CD14-positive monocyte (primary cell): ENCODE results near the gene CD46. TPM values are rescaled to one million over a fixed set of nuclear protein-coding genes. Genes with fewer than 3 reads are reported as not detected.

Experiments used
- DNase-seq, 3 donors: peaks; one replicate each; pipeline ENCODE4 v3.0.0-alpha.2; 2011 to 2022
- H2AFZ ChIP-seq: 2 replicates; pipeline ENCODE4 v1.6.0; 2012; ENCODE audit warnings: mild to moderate bottlenecking, low read depth, low read length, inconsistent platforms; ENCODE audit not compliant: insufficient read depth, poor library complexity, severe bottlenecking
- H3K27ac ChIP-seq, 2 donors: 1 replicate in 1 of 2; 2 replicates in 1 of 2; pipeline ENCODE4 v1.5.1; 2012 to 2013; ENCODE audit warnings: low read length in 2 of 2, control low read depth in 1 of 2, inconsistent platforms in 1 of 2, low read depth in 1 of 2, mild to moderate bottlenecking in 1 of 2
- H3K27me3 ChIP-seq, 2 donors: one replicate each; pipeline versions ENCODE4 v1.6.0 to v1.6.1; 2011 to 2013; ENCODE audit warnings: low read length in 2 of 2; ENCODE audit not compliant: control insufficient read depth in 2 of 2, insufficient read depth in 2 of 2
- H3K36me3 ChIP-seq, 2 donors: replicated peaks in 1 of 2; 1 replicate in 1 of 2; 2 replicates in 1 of 2; pipeline versions ENCODE4 v1.5.1 to v1.6.1; 2012 to 2013; ENCODE audit warnings: low read length in 2 of 2, control low read depth in 1 of 2, inconsistent platforms in 1 of 2, mild to moderate bottlenecking in 1 of 2; ENCODE audit not compliant: insufficient read depth in 2 of 2, control insufficient read depth in 1 of 2
- H3K4me1 ChIP-seq, 2 donors: 1 replicate in 1 of 2; 2 replicates in 1 of 2; pipeline versions ENCODE4 v1.5.1 to v1.6.1; 2012 to 2013; ENCODE audit warnings: low read length in 2 of 2, control low read depth in 1 of 2, inconsistent platforms in 1 of 2, mild to moderate bottlenecking in 1 of 2, moderate library complexity in 1 of 2; ENCODE audit not compliant: insufficient read depth in 2 of 2, control insufficient read depth in 1 of 2
- H3K4me2 ChIP-seq: replicated peaks from 2 replicates; pipeline ENCODE3; 2012; ENCODE audit warnings: low read length, moderate library complexity, mild to moderate bottlenecking; ENCODE audit not compliant: poor library complexity, severe bottlenecking; ENCODE audit errors: extremely low read depth
- H3K4me3 ChIP-seq, 3 experiments: fragments of 200-600 bp in 1 of 3; sonication (generic) in 1 of 3; replicated peaks in 1 of 3; 1 replicate in 2 of 3; 2 replicates in 1 of 3; pipeline ENCODE4 v1.5.1; 2011 to 2013; ENCODE audit warnings: low read length in 3 of 3, mild to moderate bottlenecking in 3 of 3, control low read depth in 2 of 3, low read depth in 2 of 3, inconsistent platforms in 1 of 3, moderate library complexity in 1 of 3
- H3K79me2 ChIP-seq: 2 replicates; pipeline ENCODE4 v1.6.0; 2012; ENCODE audit warnings: mild to moderate bottlenecking, control low read depth, inconsistent platforms, low read length, moderate library complexity; ENCODE audit not compliant: insufficient read depth
- H3K9ac ChIP-seq: 2 replicates; pipeline ENCODE4 v1.6.0; 2017; ENCODE audit warnings: low read length, mild to moderate bottlenecking; ENCODE audit not compliant: insufficient read depth, poor library complexity, severe bottlenecking
- H3K9me3 ChIP-seq, 2 donors: replicated peaks in 1 of 2; 1 replicate in 1 of 2; 2 replicates in 1 of 2; pipeline versions ENCODE4 v1.5.1 to v1.6.1; 2012 to 2013; ENCODE audit warnings: low read length in 2 of 2, control low read depth in 1 of 2; ENCODE audit not compliant: control insufficient read depth in 1 of 2, insufficient read depth in 1 of 2
- H4K20me1 ChIP-seq: 2 replicates; pipeline ENCODE4 v1.6.0; 2012; ENCODE audit warnings: mild to moderate bottlenecking, low read length, control low read depth, moderate library complexity; ENCODE audit not compliant: insufficient read depth
- H3K27ac Mint-ChIP-seq, 7 donors: one replicate each; pipeline ENCODE4 v1.8.0; 2020; ENCODE audit warnings: mild to moderate bottlenecking in 7 of 7, mixed read lengths in 7 of 7, moderate library complexity in 6 of 7, inconsistent platforms in 2 of 7
- H3K27me3 Mint-ChIP-seq, 3 donors: one replicate each; pipeline ENCODE4 v1.8.0; 2021 to 2022; ENCODE audit warnings: low read depth in 3 of 3, mild to moderate bottlenecking in 3 of 3, mixed read lengths in 3 of 3, moderate library complexity in 3 of 3, inconsistent platforms in 1 of 3
- H3K36me3 Mint-ChIP-seq, 2 donors: one replicate each; pipeline ENCODE4 v1.8.0; 2020; ENCODE audit warnings: mixed read lengths in 2 of 2, inconsistent platforms in 1 of 2, mild to moderate bottlenecking in 1 of 2
- H3K4me1 Mint-ChIP-seq: one replicate; pipeline ENCODE4 v1.8.0; 2020; ENCODE audit warnings: mild to moderate bottlenecking, mixed read lengths
- H3K4me3 Mint-ChIP-seq, 2 donors: one replicate each; pipeline ENCODE4 v1.8.0; 2020; ENCODE audit warnings: mild to moderate bottlenecking in 2 of 2, mixed read lengths in 2 of 2, moderate library complexity in 1 of 2
- H3K9me3 Mint-ChIP-seq, 7 donors: one replicate each; pipeline ENCODE4 v1.8.0; 2020 to 2022; ENCODE audit warnings: mixed read lengths in 7 of 7, mild to moderate bottlenecking in 6 of 7, moderate library complexity in 6 of 7, inconsistent platforms in 2 of 7
- CTCF ChIP-seq: fragments of 200-600 bp; IDR thresholded peaks from one replicate; pipeline ENCODE4 v1.8.0; 2022; ENCODE audit warnings: antibody characterized with exemption, mild to moderate bottlenecking
- WGBS: methylation state at CpG from one replicate; pipeline ENCODE4 v1.1.5; 2013; ENCODE audit warnings: missing lambda C conversion rate; ENCODE audit not compliant: insufficient coverage; 5-methylcytosine and 5-hydroxymethylcytosine counted together
- intact Hi-C, 2 donors: fragments of 100-400 bp; cut with micrococcal nuclease; formaldehyde crosslinking; loops; one replicate each; pipeline versions ENCODE4 v1.15.0 to v1.15.1; 2023
- polyA plus RNA-seq, 3 donors: library from polyadenylated mRNA; depleted of rRNA in 1 of 3; unstranded in 2 of 3; stranded (reverse) in 1 of 3; fragments of 300-500 nt in 2 of 3; fragments of >200 nt in 1 of 3; fragmentation: Illumina TruSeq in 2 of 3; gene quantifications; 1 replicate in 2 of 3; 2 replicates in 1 of 3; pipeline ENCODE4 v1.2.3, GENCODE V29; 2012 to 2021

Gene CD46
- polyA plus RNA-seq, 3 donors = 139 to 259 (median 210) TPM

- no peaks in the 10 kb centered on the region for H3K27me3 ChIP-seq
- Mint-ChIP-seq H3K27me3 (peaks cover 0 to 1% (median 0%) of the 10 kb centered on the region in 3 donors), H3K9me3 (no peaks in the 10 kb centered on the region), H3K4me1 (peaks cover 49% of the 10 kb centered on the region), H3K4me3 (no peak overlapping the region), H3K27ac (peak overlapping the region in 1 of 7 donors; percentile 41), H3K36me3 (peaks cover 47 to 48% of the 10 kb centered on the region in 2 donors)
- DNase-seq = no peak
- no peaks in the 10 kb centered on the region for H3K9me3 ChIP-seq
- H3K4me3 ChIP-seq = no peak overlapping the region
- H3K4me1 ChIP-seq = peaks cover 25 to 38% of the 10 kb centered on the region in 2 donors
- WGBS = 100% methylated on average over 1 of the region's 4 CpGs
- no peak overlapping the region for H3K27ac ChIP-seq
- H4K20me1 ChIP-seq = peaks cover 95% of the 10 kb centered on the region
- intact Hi-C loops = no loop called here
- H3K36me3 ChIP-seq = peaks cover 3 to 33% of the 10 kb centered on the region in 2 donors
- H3K79me2 ChIP-seq = peaks cover 81% of the 10 kb centered on the region
- H3K4me2 ChIP-seq = no peak overlapping the region
- no peak overlapping the region for H2AFZ ChIP-seq
- no peak overlapping the region for H3K9ac ChIP-seq
- TF ChIP-seq CTCF = no peak
Measured at GRCh38 chr1:207837673-207838072, 85.8 kb downstream of the CD46 start.

GRCh38 chr1:207838156-207839082, 86.6 kb downstream of the CD46 start:
- no peak for TF ChIP-seq CTCF
- Histone ChIP-seq H4K20me1 (peaks cover 91% of the 10 kb centered on the region), H3K36me3 (peaks cover 3 to 40% of the 10 kb centered on the region in 2 donors), H2AFZ (no peak overlapping the region), H3K4me3 (no peak overlapping the region), H3K27me3 (no peaks in the 10 kb centered on the region), H3K9ac (no peak overlapping the region), H3K27ac (no peak overlapping the region), H3K4me2 (no peak overlapping the region), H3K4me1 (peaks cover 18 to 37% of the 10 kb centered on the region in 2 donors), H3K79me2 (peaks cover 82% of the 10 kb centered on the region), H3K9me3 (no peaks in the 10 kb centered on the region)
- H3K27me3 Mint-ChIP-seq = peaks cover 0 to under 1% (median 0%) of the 10 kb centered on the region in 3 donors
- peaks cover 51 to 52% of the 10 kb centered on the region in 2 donors for H3K36me3 Mint-ChIP-seq
- no peaks in the 10 kb centered on the region for H3K9me3 Mint-ChIP-seq
- peak overlapping the region in 2 of 7 donors; percentile 71 to 77 for H3K27ac Mint-ChIP-seq
- peaks cover 43% of the 10 kb centered on the region for H3K4me1 Mint-ChIP-seq
- intact Hi-C loops = no loop called here
- no peak for DNase-seq
- H3K4me3 Mint-ChIP-seq = no peak overlapping the region
- 95% methylated on average over 10 of the region's 15 CpGs for WGBS
